Measurements from ENCODE around the gene MYO18B. TPM values are rescaled to one million over a fixed set of nuclear protein-coding genes. Genes with fewer than 3 reads are reported as not detected.

Gene MYO18B
- total and polyA plus RNA-seq, 2 donors (not counting 3 experiments of a cell fraction or from before 2014, with no cell fraction given): 0.01 TPM; not detected in 1

GRCh38 chr22:25837288-25837900, 95.4 kb downstream of the MYO18B start:
- Histone ChIP-seq H3K9me3 (replicated peaks; ENCODE audit: control insufficient read depth, insufficient read depth, low read length) (no peaks in the 10 kb centered on the region), H3K79me2 (ENCODE audit: control insufficient read depth, insufficient read depth, low read length) (no peaks in the 10 kb centered on the region), H3K4me1 (ENCODE audit: control insufficient read depth, extremely low read depth, insufficient read depth, low read length) (no peaks in the 10 kb centered on the region), H3K36me3 (ENCODE audit: control insufficient read depth in 2 of 2, extremely low read depth in 1 of 2, insufficient read depth in 2 of 2, low read length in 2 of 2) (no peaks in the 10 kb centered on the region), H3K27me3 (ENCODE audit: control insufficient read depth in 2 of 2, insufficient read depth in 2 of 2, low read length in 2 of 2) (no peaks in the 10 kb centered on the region), H3K9me1 (replicated peaks; ENCODE audit: control insufficient read depth, extremely low read depth, insufficient read depth, low read length) (no peaks in the 10 kb centered on the region), H3K9ac (replicated peaks; ENCODE audit: extremely low read depth, insufficient read depth, low read length) (no peak overlapping the region), H3K4me3 (replicated peaks in 1 of 3; ENCODE audit: insufficient read depth in 1 of 3, low read depth in 1 of 3, low read length in 3 of 3) (no peak overlapping the region), H2AFZ (ENCODE audit: low read depth, low read length) (no peak overlapping the region), H3K4me2 (ENCODE audit: insufficient read depth, low read length) (no peak overlapping the region), H3K27ac (ENCODE audit: insufficient read depth, low read depth, low read length) (no peak overlapping the region), H4K20me1 (replicated peaks; ENCODE audit: control insufficient read depth, extremely low read depth, insufficient read depth, low read length) (no peaks in the 10 kb centered on the region)
- intact Hi-C loops (cut with micrococcal nuclease): no loop called here
- dilution Hi-C loops (cut with MboI; ENCODE audit: extremely low pct_ligation_motif_present, low sequenced_read_pairs): no loop called here
- ChIA-PET CTCF (no interaction called here), POLR2A (no interaction called here)
- FAIRE-seq: no peak
- DNase-seq (ENCODE audit: low read depth, low spot score): no peak
- TF ChIP-seq CTCF (IDR thresholded peaks at IDR 0.05; ENCODE audit: extremely low read depth in 1 of 2, insufficient read depth in 1 of 2, low read depth in 1 of 2, low read length in 2 of 2): no peak
- no peak for TF ChIP-seq FOS (IDR thresholded peaks at IDR 0.05; ENCODE audit: borderline replicate concordance, insufficient read depth, low read length)
- TF ChIP-seq GATA2 (IDR thresholded peaks at IDR 0.05; ENCODE audit: insufficient read depth, insufficient read length, low read depth, low read length): no peak
- no TSS peak for BruUV-seq (replicated peaks)

GRCh38 chr22:25838960-25839741, 97.2 kb downstream of the MYO18B start:
- POLR2A ChIA-PET: no interaction called here
- intact Hi-C loops (cut with micrococcal nuclease) (no loop called here), dilution Hi-C loops (cut with MboI; ENCODE audit: extremely low pct_ligation_motif_present, low sequenced_read_pairs) (no loop called here)
- Histone ChIP-seq H3K79me2 (ENCODE audit: control insufficient read depth, insufficient read depth, low read length) (no peaks in the 10 kb centered on the region), H3K27ac (ENCODE audit: insufficient read depth, low read depth, low read length) (no peak overlapping the region), H3K9ac (replicated peaks; ENCODE audit: extremely low read depth, insufficient read depth, low read length) (no peak overlapping the region), H2AFZ (ENCODE audit: low read depth, low read length) (no peak overlapping the region), H3K9me3 (replicated peaks; ENCODE audit: control insufficient read depth, insufficient read depth, low read length) (no peaks in the 10 kb centered on the region), H3K4me1 (ENCODE audit: control insufficient read depth, extremely low read depth, insufficient read depth, low read length) (no peaks in the 10 kb centered on the region), H3K4me2 (ENCODE audit: insufficient read depth, low read length) (no peak overlapping the region), H4K20me1 (replicated peaks; ENCODE audit: control insufficient read depth, extremely low read depth, insufficient read depth, low read length) (no peaks in the 10 kb centered on the region), H3K36me3 (ENCODE audit: control insufficient read depth in 2 of 2, extremely low read depth in 1 of 2, insufficient read depth in 2 of 2, low read length in 2 of 2) (no peaks in the 10 kb centered on the region), H3K9me1 (replicated peaks; ENCODE audit: control insufficient read depth, extremely low read depth, insufficient read depth, low read length) (no peaks in the 10 kb centered on the region), H3K4me3 (replicated peaks in 1 of 3; ENCODE audit: insufficient read depth in 1 of 3, low read depth in 1 of 3, low read length in 3 of 3) (no peak overlapping the region), H3K27me3 (ENCODE audit: control insufficient read depth in 2 of 2, insufficient read depth in 2 of 2, low read length in 2 of 2) (no peaks in the 10 kb centered on the region)
- TF ChIP-seq MAX (IDR thresholded peaks at IDR 0.05; ENCODE audit: insufficient read depth, insufficient read length) (no peak), FOS (IDR thresholded peaks at IDR 0.05; ENCODE audit: borderline replicate concordance, insufficient read depth, low read length) (no peak), JUN (IDR thresholded peaks at IDR 0.05; ENCODE audit: borderline replicate concordance, insufficient read depth, insufficient read length, low read depth) (no peak), MYC (IDR thresholded peaks at IDR 0.05; ENCODE audit: low read depth, low read length) (no peak), GATA2 (IDR thresholded peaks at IDR 0.05; ENCODE audit: insufficient read depth, insufficient read length, low read depth, low read length) (no peak), CTCF (IDR thresholded peaks at IDR 0.05; ENCODE audit: extremely low read depth in 1 of 2, insufficient read depth in 1 of 2, low read depth in 1 of 2, low read length in 2 of 2) (no peak), POLR2AphosphoS5 (IDR thresholded peaks at IDR 0.05; ENCODE audit: insufficient read depth, low read depth, low read length) (no peak), EZH2 (IDR thresholded peaks at IDR 0.05; ENCODE audit: borderline replicate concordance, low read depth, low read length, severe bottlenecking) (no peak), POLR2A (IDR thresholded peaks at IDR 0.05; ENCODE audit: low read depth, low read length) (no peak)
- no TSS peak for BruUV-seq (replicated peaks)
- CTCF ChIA-PET: no interaction called here
- DNase-seq (ENCODE audit: low read depth, low spot score) (no peak), FAIRE-seq (no peak)

All from endothelial cell of umbilical vein (primary cell).